ENCODE measurements around the gene CXCL5.

GRCh38 chr4:73992050-73992449, 6.4 kb downstream of the CXCL5 start:
- TF ChIP-seq RFX5 (IDR thresholded peaks at IDR 0.05; ENCODE audit: low read depth, low read length) (no peak), CTCF (conservative IDR thresholded peaks at IDR 0.05; ENCODE audit: low read depth, low read length) (no peak), CEBPB (IDR thresholded peaks at IDR 0.05; ENCODE audit: low read depth, low read length) (no peak), ELK1 (IDR thresholded peaks at IDR 0.05; ENCODE audit: borderline replicate concordance, low read depth, low read length) (no peak), POLR2A (IDR thresholded peaks at IDR 0.05; ENCODE audit: low read depth, low read length) (no peak), BHLHE40 (IDR thresholded peaks at IDR 0.05; ENCODE audit: low read depth, low read length) (no peak), SMC3 (IDR thresholded peaks at IDR 0.05; ENCODE audit: low read depth, low read length) (no peak), NFE2L2 (IDR thresholded peaks at IDR 0.05; ENCODE audit: low read depth, low read length) (no peak)
